Duodenal mucosa (tissue), 2 donors: Measurements from ENCODE around the gene SESN3.

ENCODE experiments used
- H3K27ac ChIP-seq: one replicate; pipeline ENCODE4 v1.7.0; 2013; ENCODE audit warnings: low read depth, low read length
- H3K27me3 ChIP-seq, 2 donors: one replicate each; pipeline ENCODE4 v1.7.0; 2013; ENCODE audit warnings: low read length in 2 of 2, control low read depth in 1 of 2; ENCODE audit not compliant: insufficient read depth in 2 of 2, control insufficient read depth in 1 of 2
- H3K36me3 ChIP-seq, 2 donors: one replicate each; pipeline ENCODE4 v1.7.0; 2013; ENCODE audit warnings: low read length in 2 of 2, control low read depth in 1 of 2; ENCODE audit not compliant: insufficient read depth in 2 of 2, control insufficient read depth in 1 of 2
- H3K4me1 ChIP-seq, 2 donors: one replicate each; pipeline ENCODE4 v1.7.0; 2013; ENCODE audit warnings: low read length in 2 of 2, control low read depth in 1 of 2; ENCODE audit not compliant: insufficient read depth in 2 of 2, control insufficient read depth in 1 of 2
- H3K4me3 ChIP-seq, 2 donors: one replicate each; pipeline ENCODE4 v1.7.0; 2013; ENCODE audit warnings: low read length in 2 of 2, low read depth in 1 of 2
- H3K9ac ChIP-seq, 2 donors: one replicate each; pipeline ENCODE4 v1.7.0; 2013; ENCODE audit warnings: low read length in 2 of 2, low read depth in 1 of 2
- H3K9me3 ChIP-seq, 2 donors: one replicate each; pipeline ENCODE4 v1.7.0; 2013; ENCODE audit warnings: low read length in 2 of 2, control low read depth in 1 of 2; ENCODE audit not compliant: control insufficient read depth in 1 of 2

SESN3 gene

GRCh38 chr11:95175818-95176380 lies 55.1 kb downstream of the SESN3 start:
- no peaks in the 10 kb centered on the region for H3K4me1 ChIP-seq
- H3K9ac ChIP-seq: no peak overlapping the region
- H3K9me3 ChIP-seq: no peaks in the 10 kb centered on the region
- H3K4me3 ChIP-seq: no peak overlapping the region
- no peaks in the 10 kb centered on the region for H3K27me3 ChIP-seq
- H3K36me3 ChIP-seq: peaks cover 5 to 10% of the 10 kb centered on the region in 2 donors
- H3K27ac ChIP-seq: no peak overlapping the region

- H3K27ac ChIP-seq: no peak overlapping the region
- H3K27me3 ChIP-seq: no peaks in the 10 kb centered on the region
- H3K9me3 ChIP-seq: no peaks in the 10 kb centered on the region
- no peaks in the 10 kb centered on the region for H3K4me1 ChIP-seq
- H3K36me3 ChIP-seq: peaks cover 0 to 3% of the 10 kb centered on the region in 2 donors
- no peak overlapping the region for H3K4me3 ChIP-seq
- no peak overlapping the region for H3K9ac ChIP-seq
Observed at GRCh38 chr11:95170294-95170693, 60.7 kb downstream of the SESN3 start.

- no peaks in the 10 kb centered on the region for H3K4me1 ChIP-seq
- no peak overlapping the region for H3K4me3 ChIP-seq
- no peaks in the 10 kb centered on the region for H3K36me3 ChIP-seq
- H3K9ac ChIP-seq: no peak overlapping the region
- H3K9me3 ChIP-seq: no peaks in the 10 kb centered on the region
- no peaks in the 10 kb centered on the region for H3K27me3 ChIP-seq
- H3K27ac ChIP-seq: no peak overlapping the region
Observed at GRCh38 chr11:95166781-95167180, 64.2 kb downstream of the SESN3 start.

GRCh38 chr11:95165638-95166037 lies 65.4 kb downstream of the SESN3 start:
- Histone ChIP-seq H3K9me3 (no peaks in the 10 kb centered on the region), H3K27me3 (no peaks in the 10 kb centered on the region), H3K4me1 (no peaks in the 10 kb centered on the region), H3K27ac (no peak overlapping the region), H3K9ac (no peak overlapping the region), H3K4me3 (no peak overlapping the region), H3K36me3 (no peaks in the 10 kb centered on the region)

- Histone ChIP-seq H3K9ac (no peak overlapping the region), H3K9me3 (no peaks in the 10 kb centered on the region), H3K27me3 (no peaks in the 10 kb centered on the region), H3K27ac (no peak overlapping the region), H3K4me3 (no peak overlapping the region), H3K36me3 (no peaks in the 10 kb centered on the region), H3K4me1 (peaks cover 0 to 1% of the 10 kb centered on the region in 2 donors)
Observed at GRCh38 chr11:95163106-95163505, 67.9 kb downstream of the SESN3 start.

- Histone ChIP-seq H3K27ac (no peak overlapping the region), H3K36me3 (no peaks in the 10 kb centered on the region), H3K4me1 (peaks cover 0 to 6% of the 10 kb centered on the region in 2 donors), H3K9ac (no peak overlapping the region), H3K9me3 (no peaks in the 10 kb centered on the region), H3K27me3 (no peaks in the 10 kb centered on the region), H3K4me3 (no peak overlapping the region)
Observed at GRCh38 chr11:95161248-95161647, 69.8 kb downstream of the SESN3 start.

GRCh38 chr11:95157824-95158223 lies 73.2 kb downstream of the SESN3 start:
- Histone ChIP-seq H3K27me3 (no peaks in the 10 kb centered on the region), H3K4me3 (no peak overlapping the region), H3K36me3 (no peaks in the 10 kb centered on the region), H3K4me1 (peaks cover 9 to 18% of the 10 kb centered on the region in 2 donors), H3K27ac (no peak overlapping the region), H3K9me3 (no peaks in the 10 kb centered on the region), H3K9ac (no peak overlapping the region)

- Histone ChIP-seq H3K27ac (no peak overlapping the region), H3K9ac (no peak overlapping the region), H3K4me1 (peaks cover 15 to 20% of the 10 kb centered on the region in 2 donors), H3K4me3 (no peak overlapping the region), H3K27me3 (no peaks in the 10 kb centered on the region), H3K9me3 (no peaks in the 10 kb centered on the region), H3K36me3 (no peaks in the 10 kb centered on the region)
Observed at GRCh38 chr11:95156916-95157541, 74.0 kb downstream of the SESN3 start.

GRCh38 chr11:95156133-95156721 lies 74.8 kb downstream of the SESN3 start:
- Histone ChIP-seq H3K27ac (no peak overlapping the region), H3K36me3 (no peaks in the 10 kb centered on the region), H3K4me3 (no peak overlapping the region), H3K9me3 (no peaks in the 10 kb centered on the region), H3K9ac (no peak overlapping the region), H3K4me1 (peaks cover 19 to 25% of the 10 kb centered on the region in 2 donors), H3K27me3 (no peaks in the 10 kb centered on the region)

- no peak overlapping the region for H3K9ac ChIP-seq
- peaks cover 19 to 25% of the 10 kb centered on the region in 2 donors for H3K4me1 ChIP-seq
- no peak overlapping the region for H3K4me3 ChIP-seq
- H3K27me3 ChIP-seq: no peaks in the 10 kb centered on the region
- H3K36me3 ChIP-seq: no peaks in the 10 kb centered on the region
- H3K9me3 ChIP-seq: no peaks in the 10 kb centered on the region
- H3K27ac ChIP-seq: no peak overlapping the region
Observed at GRCh38 chr11:95155385-95155784, 75.6 kb downstream of the SESN3 start.
